ENCODE measurements around the gene UIMC1.

GRCh38 chr5:176878906-176879662 is 127.5 kb downstream of the UIMC1 start:
- TF ChIP-seq CTCF (IDR thresholded peaks at IDR 0.05) (no peak), POLR2A (IDR thresholded peaks at IDR 0.05) (no peak)

Data from right lobe of liver (tissue), 4 donors.